Endothelial cell (in vitro differentiated cells): ENCODE data around the gene FARS2. TPM values are rescaled to one million over a fixed set of nuclear protein-coding genes. Genes with fewer than 3 reads are reported as not detected.

Source experiments
- DNase-seq: peaks from one replicate; pipeline ENCODE4 v3.0.0; 2021; ENCODE audit warnings: low spot score
- H3K27ac Mint-ChIP-seq: one replicate; pipeline ENCODE4 v1.8.0; 2021; ENCODE audit warnings: mixed read lengths, inconsistent platforms; ENCODE audit not compliant: unreplicated experiment
- H3K27me3 Mint-ChIP-seq: one replicate; pipeline ENCODE4 v1.8.0; 2021; ENCODE audit warnings: mild to moderate bottlenecking, moderate library complexity, mixed read lengths, inconsistent platforms; ENCODE audit not compliant: unreplicated experiment
- H3K36me3 Mint-ChIP-seq: one replicate; pipeline ENCODE4 v1.8.0; 2021; ENCODE audit warnings: mild to moderate bottlenecking, low read depth, mixed read lengths, inconsistent platforms; ENCODE audit not compliant: unreplicated experiment
- H3K4me1 Mint-ChIP-seq: one replicate; pipeline ENCODE4 v1.8.0; 2021; ENCODE audit warnings: mild to moderate bottlenecking, mixed read lengths, inconsistent platforms; ENCODE audit not compliant: unreplicated experiment
- H3K4me3 Mint-ChIP-seq: one replicate; pipeline ENCODE4 v1.8.0; 2021; ENCODE audit warnings: mild to moderate bottlenecking, mixed read lengths, inconsistent platforms; ENCODE audit not compliant: unreplicated experiment
- H3K9me3 Mint-ChIP-seq: one replicate; pipeline ENCODE4 v1.8.0; 2021; ENCODE audit warnings: mixed read lengths, inconsistent platforms; ENCODE audit not compliant: unreplicated experiment
- total RNA-seq: library from RNA; stranded (reverse); fragmentation: NEBNext Ultra II Directional; extraction: Animal tissue kit (Norgen Biotek cat#: 25700); gene quantifications from one replicate; pipeline ENCODE4 v1.2.1, GENCODE V29; 2021; ENCODE audit not compliant: unreplicated experiment
- TF ChIP-seq, protein P1 (sequence below): fragments of 200-600 bp; sonication (generic); IDR thresholded peaks from one replicate; pipeline ENCODE4 v1.5.0; 2021; ENCODE audit warnings: antibody characterized with exemption; ENCODE audit not compliant: unreplicated experiment

FARS2 gene
- total RNA-seq, 1 donor from 2014 or later, result 17.8 TPM

DNA sequence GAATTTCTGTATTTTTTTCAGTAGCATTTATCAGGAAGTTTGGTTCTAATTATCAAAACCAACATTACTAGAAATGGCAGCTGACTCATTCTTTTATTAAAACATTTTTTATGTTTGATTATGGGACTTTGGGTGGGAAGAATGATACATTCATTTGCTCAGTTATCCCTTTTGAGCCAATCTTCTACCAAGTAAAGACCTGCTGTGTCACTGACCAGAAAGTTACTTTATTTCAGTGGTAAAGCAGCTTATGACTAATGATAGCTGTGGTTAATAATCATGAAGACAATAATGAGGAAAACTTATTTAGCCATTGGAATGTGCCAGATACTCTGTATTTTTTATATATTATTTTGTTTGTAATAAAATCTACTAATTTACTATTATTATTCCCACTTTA lies 142.3 kb downstream of the FARS2 start:
- Mint-ChIP-seq H3K4me3 (no peak overlapping the region), H3K4me1 (peaks cover 9% of the 10 kb centered on the region), H3K36me3 (peaks cover 6% of the 10 kb centered on the region), H3K9me3 (no peaks in the 10 kb centered on the region), H3K27ac (no peak overlapping the region), H3K27me3 (no peaks in the 10 kb centered on the region)
- no peak for DNase-seq
- TF ChIP-seq, protein P1, sequence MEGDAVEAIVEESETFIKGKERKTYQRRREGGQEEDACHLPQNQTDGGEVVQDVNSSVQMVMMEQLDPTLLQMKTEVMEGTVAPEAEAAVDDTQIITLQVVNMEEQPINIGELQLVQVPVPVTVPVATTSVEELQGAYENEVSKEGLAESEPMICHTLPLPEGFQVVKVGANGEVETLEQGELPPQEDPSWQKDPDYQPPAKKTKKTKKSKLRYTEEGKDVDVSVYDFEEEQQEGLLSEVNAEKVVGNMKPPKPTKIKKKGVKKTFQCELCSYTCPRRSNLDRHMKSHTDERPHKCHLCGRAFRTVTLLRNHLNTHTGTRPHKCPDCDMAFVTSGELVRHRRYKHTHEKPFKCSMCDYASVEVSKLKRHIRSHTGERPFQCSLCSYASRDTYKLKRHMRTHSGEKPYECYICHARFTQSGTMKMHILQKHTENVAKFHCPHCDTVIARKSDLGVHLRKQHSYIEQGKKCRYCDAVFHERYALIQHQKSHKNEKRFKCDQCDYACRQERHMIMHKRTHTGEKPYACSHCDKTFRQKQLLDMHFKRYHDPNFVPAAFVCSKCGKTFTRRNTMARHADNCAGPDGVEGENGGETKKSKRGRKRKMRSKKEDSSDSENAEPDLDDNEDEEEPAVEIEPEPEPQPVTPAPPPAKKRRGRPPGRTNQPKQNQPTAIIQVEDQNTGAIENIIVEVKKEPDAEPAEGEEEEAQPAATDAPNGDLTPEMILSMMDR, result no peak

DNA sequence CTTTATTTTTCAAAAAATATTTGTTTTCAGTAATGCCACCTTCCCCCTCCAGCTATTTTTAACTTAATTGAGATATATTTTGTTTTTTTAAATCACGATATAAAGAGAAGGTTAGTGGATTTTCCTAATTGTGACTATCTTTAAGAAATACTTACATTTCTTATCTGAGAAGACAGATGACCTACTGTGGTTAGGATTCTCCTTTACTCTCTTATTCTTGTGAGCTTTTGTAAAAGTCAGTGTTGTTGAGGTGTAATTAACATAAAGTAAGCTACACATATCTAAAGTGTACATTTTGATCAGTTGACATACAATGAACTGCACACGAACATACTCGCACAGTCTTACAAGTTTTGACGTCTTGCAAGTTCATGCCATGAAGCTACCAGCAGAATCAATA lies 144.7 kb downstream of the FARS2 start:
- Mint-ChIP-seq H3K27me3 (no peaks in the 10 kb centered on the region), H3K27ac (no peak overlapping the region), H3K4me1 (peaks cover 9% of the 10 kb centered on the region), H3K4me3 (no peak overlapping the region), H3K36me3 (peaks cover 7% of the 10 kb centered on the region), H3K9me3 (no peaks in the 10 kb centered on the region)
- TF ChIP-seq, protein P1, result no peak
- no peak for DNase-seq

DNA sequence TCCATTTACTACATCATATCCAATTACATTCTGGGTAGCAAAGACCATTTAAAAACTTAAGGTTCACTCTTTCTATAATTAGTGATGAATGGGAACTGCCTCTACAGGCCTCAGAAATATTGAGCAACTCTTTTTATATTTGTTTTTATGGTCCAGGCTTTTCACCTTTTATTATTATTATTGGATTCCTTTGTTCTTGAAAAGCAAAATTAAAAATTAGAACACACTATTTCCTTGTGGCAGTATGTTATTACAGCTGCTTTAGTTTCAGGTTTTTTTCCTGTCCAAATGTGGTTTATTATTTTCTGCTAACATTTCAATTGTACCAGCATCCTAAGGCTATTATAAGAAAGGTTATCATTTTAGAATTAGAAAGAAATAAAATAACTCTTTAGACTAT lies 150.1 kb downstream of the FARS2 start:
- no peak for DNase-seq
- H3K4me1 Mint-ChIP-seq, result peaks cover 3% of the 10 kb centered on the region
- TF ChIP-seq, protein P1, result no peak
- no peaks in the 10 kb centered on the region for H3K27me3 Mint-ChIP-seq
- H3K9me3 Mint-ChIP-seq, result no peaks in the 10 kb centered on the region
- no peak overlapping the region for H3K27ac Mint-ChIP-seq
- no peak overlapping the region for H3K4me3 Mint-ChIP-seq
- peaks cover 7% of the 10 kb centered on the region for H3K36me3 Mint-ChIP-seq

DNA sequence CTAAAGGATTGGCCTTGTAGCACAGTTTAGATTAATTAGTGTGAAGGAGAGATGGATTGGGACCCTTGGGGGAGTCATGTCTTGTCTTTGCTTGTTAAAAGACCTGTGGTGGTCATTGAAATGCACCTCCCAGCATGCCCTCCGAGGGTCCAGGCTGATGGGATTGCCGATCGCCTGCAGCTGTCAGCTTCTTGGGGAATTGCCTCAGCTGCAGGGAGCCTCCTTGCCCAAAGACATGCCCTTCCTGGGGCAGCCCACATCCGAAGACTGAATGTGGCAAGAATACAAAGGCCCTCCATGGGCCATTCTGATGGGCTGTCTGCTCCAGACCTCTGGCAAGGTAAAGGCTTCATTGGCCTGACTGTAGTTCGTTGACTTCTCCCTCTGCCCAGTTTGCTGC lies 150.7 kb downstream of the FARS2 start:
- no peak overlapping the region for H3K27ac Mint-ChIP-seq
- peaks cover 7% of the 10 kb centered on the region for H3K36me3 Mint-ChIP-seq
- no peak for DNase-seq
- H3K4me1 Mint-ChIP-seq, result peaks cover 3% of the 10 kb centered on the region
- no peaks in the 10 kb centered on the region for H3K27me3 Mint-ChIP-seq
- TF ChIP-seq, protein P1, result no peak
- no peak overlapping the region for H3K4me3 Mint-ChIP-seq
- no peaks in the 10 kb centered on the region for H3K9me3 Mint-ChIP-seq

DNA sequence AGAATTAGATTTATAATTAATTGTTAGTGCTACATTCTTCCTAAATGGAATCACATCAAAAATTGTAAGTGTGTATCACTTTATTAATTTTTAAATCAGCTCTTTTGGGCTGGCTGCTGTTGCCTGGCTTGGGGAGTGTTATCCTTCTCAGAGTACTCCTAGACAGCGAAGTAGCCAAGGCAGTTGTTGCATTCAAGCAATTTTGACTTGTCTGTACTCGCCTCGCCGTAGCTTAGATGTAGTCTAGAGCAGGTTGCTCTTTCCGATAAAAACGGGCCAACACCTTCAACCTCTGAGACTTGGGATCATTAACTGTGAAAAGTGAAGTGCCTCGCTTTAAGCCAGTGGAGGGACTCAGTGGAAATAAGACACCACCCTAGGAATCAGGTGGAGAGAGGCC lies 151.3 kb downstream of the FARS2 start:
- Mint-ChIP-seq H3K9me3 (no peaks in the 10 kb centered on the region), H3K27me3 (no peaks in the 10 kb centered on the region), H3K4me3 (no peak overlapping the region), H3K27ac (no peak overlapping the region), H3K36me3 (peaks cover 7% of the 10 kb centered on the region), H3K4me1 (peaks cover 3% of the 10 kb centered on the region)
- no peak for DNase-seq
- TF ChIP-seq, protein P1, result no peak
